Stimulated activated CD4-positive, alpha-beta T cell treated with anti-CD3 and anti-CD28 coated beads, TNF-alpha, amount 100 ng/mL, for 24 hours (primary cell): ENCODE measurements around the gene PDE8B.

ENCODE experiments used
- DNase-seq, 3 experiments: peaks; one replicate each; pipeline ENCODE4 v3.0.0-alpha.2; 2020; ENCODE audit warnings: low read depth in 3 of 3

The PDE8B gene

GRCh38 chr5:77210091-77210963 lies at the start of gene PDE8B:
Gene PDE8B (plus strand): TSS chr5:77210680. CDS start chr5:77210926, 246 bp downstream.
- DNase-seq, result no peak

GRCh38 chr5:77163453-77163852 lies 47.0 kb upstream of the PDE8B start:
- DNase-seq, result no peak

- DNase-seq, result no peak
Measured at GRCh38 chr5:77167063-77167462, 43.4 kb upstream of the PDE8B start.

GRCh38 chr5:77167695-77168121 lies 42.8 kb upstream of the PDE8B start:
- DNase-seq, result no peak

GRCh38 chr5:77168161-77168878 lies 42.2 kb upstream of the PDE8B start:
- DNase-seq, result no peak

- DNase-seq, result no peak
Measured at GRCh38 chr5:77168879-77169244, 41.6 kb upstream of the PDE8B start.

GRCh38 chr5:77170196-77170890 lies 40.1 kb upstream of the PDE8B start:
- no peak for DNase-seq

- DNase-seq, result no peak
Measured at GRCh38 chr5:77171141-77171910, 39.2 kb upstream of the PDE8B start.

GRCh38 chr5:77172713-77173328 lies 37.7 kb upstream of the PDE8B start:
- DNase-seq, result no peak

GRCh38 chr5:77174526-77174925 lies 36.0 kb upstream of the PDE8B start:
- DNase-seq, result no peak

GRCh38 chr5:77175231-77175630 lies 35.2 kb upstream of the PDE8B start:
- DNase-seq, result no peak

- no peak for DNase-seq
Measured at GRCh38 chr5:77176429-77176828, 34.1 kb upstream of the PDE8B start.

- no peak for DNase-seq
Measured at GRCh38 chr5:77177576-77177975, 32.9 kb upstream of the PDE8B start.

GRCh38 chr5:77180167-77181081 lies 30.1 kb upstream of the PDE8B start:
- no peak for DNase-seq

- DNase-seq, result no peak
Measured at GRCh38 chr5:77181173-77181572, 29.3 kb upstream of the PDE8B start.

- no peak for DNase-seq
Measured at GRCh38 chr5:77181596-77182304, 28.7 kb upstream of the PDE8B start.

GRCh38 chr5:77182367-77182766 lies 28.1 kb upstream of the PDE8B start:
- DNase-seq, result no peak

- no peak for DNase-seq
Measured at GRCh38 chr5:77186652-77187370, 23.7 kb upstream of the PDE8B start.

GRCh38 chr5:77189421-77189820 lies 21.1 kb upstream of the PDE8B start:
- no peak for DNase-seq
